ENCODE data around the gene BLVRA.
A peak's percentile ranks its signal among the peaks of the same experiment; 100 is the strongest.
"Not testable (repeated sequence)": the region's sequence is repeated elsewhere in the genome, so short reads cannot be mapped to it uniquely, and the experiment has no call there.

Gene BLVRA, protein sequence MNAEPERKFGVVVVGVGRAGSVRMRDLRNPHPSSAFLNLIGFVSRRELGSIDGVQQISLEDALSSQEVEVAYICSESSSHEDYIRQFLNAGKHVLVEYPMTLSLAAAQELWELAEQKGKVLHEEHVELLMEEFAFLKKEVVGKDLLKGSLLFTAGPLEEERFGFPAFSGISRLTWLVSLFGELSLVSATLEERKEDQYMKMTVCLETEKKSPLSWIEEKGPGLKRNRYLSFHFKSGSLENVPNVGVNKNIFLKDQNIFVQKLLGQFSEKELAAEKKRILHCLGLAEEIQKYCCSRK

DNA sequence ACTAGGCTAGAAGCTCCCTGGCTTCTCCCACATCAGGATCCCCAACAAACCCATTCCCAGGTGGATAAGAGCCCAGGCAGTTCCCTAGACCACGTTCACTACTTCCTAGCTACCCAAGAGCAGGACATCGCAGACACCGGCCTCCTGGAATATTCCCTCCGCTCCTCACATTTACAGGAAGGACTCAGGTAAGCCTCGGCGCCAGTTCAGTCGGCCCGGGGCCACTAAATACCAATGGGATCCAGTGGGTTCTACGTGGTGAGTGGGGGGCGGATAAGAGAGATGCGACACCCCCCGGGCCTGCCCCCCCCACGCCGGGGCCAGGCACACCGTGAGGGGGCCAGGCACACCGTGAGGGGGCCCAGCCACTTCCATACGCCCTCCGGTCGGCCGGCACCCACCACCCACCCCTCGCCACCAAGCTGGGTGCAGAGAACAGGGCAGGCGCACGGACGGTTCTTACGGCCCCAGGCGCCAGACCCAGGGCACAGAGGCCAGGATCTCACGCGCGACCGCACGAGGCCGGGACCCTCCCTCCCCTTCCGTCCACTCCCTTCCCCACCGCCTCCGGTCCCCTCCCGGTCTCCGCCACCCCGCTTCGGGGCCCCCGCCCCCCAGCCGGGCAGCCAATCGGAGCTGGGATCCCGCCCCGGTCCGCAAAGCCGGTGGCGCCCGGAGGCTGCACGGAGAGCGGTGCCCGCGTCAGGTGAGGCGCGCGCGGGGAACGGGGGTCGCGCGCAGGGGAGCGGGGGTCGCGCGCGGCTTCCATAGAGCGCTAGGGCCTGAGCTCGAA lies at the start of gene BLVRA:
TSS of gene BLVRA (plus strand) at position 652 of the 793 bp plus-strand sequence. CDS start 12,479 bp downstream, outside the sequence.
- DNase-seq: peak; percentile 54

DNA sequence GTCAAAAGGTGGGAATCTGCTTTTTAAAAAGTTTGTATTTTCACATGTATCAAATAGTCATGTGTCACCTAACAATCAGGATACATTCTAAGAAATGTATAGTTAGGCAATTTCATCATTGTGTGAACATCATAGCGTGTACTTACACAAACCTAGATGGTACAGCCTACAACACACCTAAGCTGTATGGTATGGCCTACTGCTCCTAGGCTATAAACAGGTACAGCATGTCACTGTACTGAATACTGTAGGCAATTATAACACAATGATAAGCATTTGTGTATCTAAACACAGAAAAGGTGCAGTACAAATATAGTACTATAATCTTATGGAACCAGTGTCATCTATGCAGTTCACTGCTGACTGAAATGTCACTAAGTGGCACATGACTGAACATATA lies 47.0 kb upstream of the BLVRA start:
- no peak for DNase-seq

DNA sequence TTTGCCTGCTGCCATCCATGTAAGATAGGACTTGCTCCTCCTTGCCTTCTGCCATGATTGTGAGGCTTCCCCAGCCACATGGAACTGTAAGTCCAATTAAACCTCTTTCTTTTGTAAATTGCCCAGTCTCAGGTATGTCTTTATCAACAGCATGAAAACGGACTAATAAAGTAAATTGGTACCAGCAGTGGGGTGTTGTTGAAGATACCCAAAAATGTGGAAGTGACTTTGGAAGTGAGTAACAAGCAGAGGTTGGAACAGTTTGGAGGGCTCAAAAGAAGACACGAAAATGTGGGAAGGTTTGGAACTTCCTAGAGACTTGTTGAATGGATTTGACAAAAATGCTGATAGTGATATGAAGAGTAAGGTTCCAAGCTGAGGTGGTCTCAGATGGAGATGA lies 42.5 kb upstream of the BLVRA start:
- not testable (repeated sequence) for DNase-seq

DNA sequence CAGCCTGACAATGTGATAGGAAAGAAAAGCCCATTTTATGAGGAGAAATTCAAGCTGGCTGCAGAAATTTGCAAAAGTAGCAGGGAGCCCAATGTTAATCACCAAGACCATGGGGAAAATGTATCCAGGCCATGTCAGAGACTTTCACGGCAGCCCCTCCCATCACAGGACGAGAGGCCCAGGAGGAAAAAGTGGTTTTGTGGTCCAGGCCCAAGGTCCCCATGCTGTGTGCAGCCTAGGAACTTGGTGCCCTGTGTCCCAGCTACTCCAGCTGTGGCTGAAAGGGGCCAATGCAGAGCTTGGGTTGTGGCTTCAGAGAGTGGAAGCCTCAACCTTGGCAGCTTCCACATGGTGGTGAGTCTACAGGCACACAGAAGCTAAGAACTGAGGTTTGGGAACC lies 41.9 kb upstream of the BLVRA start:
- no peak for DNase-seq

DNA sequence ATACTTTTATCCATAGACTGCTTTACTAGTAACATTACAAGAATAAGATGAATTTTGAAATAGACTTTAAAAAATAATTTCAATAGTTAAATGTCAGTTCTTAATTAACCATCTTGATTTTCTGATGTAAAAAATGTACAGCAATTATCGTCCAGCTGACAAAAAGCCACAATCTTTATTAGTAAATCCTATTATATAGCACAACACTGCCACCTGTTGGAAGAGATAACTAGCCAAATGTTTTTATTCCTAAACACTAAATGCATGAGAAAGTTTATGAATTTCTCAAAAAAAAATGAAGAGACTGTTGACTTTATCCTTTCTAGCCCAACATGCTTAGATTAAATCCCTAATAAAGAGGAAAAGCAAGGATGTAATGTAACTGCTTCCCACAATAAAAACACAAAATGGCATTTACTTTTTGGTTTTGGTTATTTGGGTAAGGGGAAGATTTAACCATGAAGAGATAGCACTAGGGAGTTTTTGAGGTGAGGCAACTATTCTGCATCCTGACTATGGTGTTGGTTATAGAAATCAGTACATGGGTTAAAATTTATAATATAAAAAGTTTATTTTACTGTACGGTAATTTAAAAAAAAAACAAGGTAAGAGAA lies 37.2 kb upstream of the BLVRA start:
- DNase-seq: no peak

DNA sequence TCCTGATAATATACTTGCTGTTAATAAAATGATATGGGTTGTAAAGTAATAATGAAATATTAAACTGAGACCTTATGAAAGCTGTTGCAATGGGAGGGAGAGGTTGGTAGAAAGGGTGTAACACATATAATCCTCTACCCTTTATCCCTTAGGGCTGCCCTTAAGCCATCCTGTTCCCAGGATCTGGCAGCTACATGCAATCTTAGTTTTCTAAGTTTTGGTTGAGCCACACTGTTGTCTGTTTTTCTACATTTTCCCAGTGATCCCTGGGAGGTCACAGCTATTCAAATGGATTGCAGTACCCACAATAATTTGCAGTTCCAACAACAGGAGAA lies 35.5 kb upstream of the BLVRA start:
- no peak for DNase-seq

DNA sequence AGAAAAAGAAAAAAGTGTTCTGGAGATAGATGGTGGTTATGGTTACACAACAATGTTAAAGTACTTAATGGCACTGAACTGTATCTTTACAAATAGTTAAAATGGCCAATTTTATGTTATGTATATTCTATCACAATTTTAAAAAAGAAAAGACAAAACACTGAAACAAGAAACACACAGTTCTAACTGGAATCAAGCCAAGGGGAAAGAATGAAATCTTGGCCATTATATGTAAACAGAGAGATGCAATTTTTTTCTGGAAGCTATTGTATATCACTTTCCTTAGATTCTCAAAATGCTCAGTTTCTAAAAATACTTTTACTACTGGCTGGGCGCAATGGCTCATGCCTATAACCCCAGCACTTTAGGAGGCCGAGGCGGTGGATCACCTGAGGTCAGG lies 33.2 kb upstream of the BLVRA start:
- no peak for DNase-seq

DNA sequence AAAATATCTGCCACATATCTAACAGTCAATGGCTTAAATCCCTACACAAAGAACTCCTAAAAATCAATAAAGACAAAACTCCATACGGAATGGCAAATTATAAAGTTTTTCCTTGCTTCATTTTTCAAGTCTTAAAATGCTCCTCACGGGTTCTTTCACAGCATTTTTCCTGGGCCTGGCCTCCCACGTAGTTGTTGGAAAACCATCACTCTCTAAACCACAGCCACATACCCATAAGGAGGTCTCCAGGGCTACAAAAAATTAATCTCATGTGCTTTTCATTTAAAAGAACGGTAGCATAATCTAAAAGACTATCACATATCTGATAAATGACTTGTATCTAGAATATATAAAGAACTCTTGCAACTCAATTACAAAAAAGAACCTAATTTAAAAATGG lies 32.0 kb upstream of the BLVRA start:
- no peak for DNase-seq

DNA sequence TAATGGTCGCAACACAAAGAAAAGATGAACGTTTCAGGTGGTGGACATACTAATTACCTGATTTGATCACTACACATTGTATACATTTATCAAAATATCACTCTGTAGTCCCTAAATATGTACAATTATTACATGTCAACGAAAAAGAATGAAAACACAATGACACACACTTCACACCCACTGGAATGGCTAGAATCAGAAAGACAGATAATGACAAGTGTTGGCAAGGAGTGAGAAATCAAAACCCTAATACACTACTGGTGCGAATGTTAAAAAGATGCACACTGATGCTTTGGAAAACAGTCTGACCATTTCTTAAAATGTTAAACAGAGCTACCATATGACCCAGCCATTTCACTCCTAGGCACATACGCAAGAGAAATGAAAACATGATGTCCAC lies 31.5 kb upstream of the BLVRA start:
- no peak for DNase-seq

DNA sequence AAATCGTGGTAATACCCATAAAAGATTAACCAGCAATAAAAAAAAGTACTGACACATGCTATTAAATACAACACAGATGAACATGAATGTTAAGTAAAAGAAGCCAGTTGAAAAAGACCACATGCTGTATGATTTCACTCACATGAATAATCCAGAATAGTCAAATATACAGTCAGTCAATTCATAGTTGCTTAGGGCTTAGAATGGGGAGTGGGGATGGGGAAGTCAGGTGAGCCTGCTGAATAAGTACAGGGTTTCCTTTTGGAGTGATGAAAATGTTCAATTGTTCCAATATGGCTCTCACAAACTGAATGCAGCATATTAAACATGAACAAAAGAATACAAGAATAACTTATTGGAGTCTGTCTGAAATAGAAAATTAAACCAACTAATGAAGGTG lies 31.0 kb upstream of the BLVRA start:
- no peak for DNase-seq

DNA sequence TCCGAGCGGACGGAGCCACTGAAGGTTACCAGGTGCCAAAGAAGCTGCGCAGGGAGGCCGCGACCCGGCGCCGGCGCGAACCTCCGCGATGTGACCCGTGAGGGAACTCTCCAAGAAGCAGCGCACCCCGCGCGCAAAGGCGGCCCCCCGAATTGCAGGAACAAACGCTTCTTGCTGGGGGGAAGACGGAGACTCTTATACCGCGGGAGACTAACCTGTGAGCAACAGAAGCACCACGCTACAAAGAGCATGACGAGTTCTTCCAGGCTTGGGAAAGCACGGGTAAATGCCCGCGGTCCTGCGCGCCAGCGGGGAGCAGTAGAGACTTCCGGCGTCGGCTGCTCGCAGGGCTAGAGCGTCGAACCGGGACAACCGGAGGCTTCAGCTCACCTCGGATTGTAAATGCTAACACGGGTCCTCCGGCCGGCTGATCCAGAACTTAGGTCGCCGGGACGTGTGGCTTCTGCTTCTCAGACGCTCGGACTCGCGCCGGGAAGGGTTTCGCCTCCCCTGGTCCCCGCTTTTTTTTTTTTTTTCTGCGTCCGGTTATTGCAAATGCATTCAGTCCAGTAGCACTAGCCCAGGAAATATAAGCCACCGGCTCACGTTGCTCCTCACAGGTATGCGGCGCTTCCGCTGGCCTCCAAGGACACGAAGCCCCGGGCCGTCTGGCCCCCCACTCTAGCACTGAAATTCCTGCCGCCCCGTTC lies 29.1 kb upstream of the BLVRA start, which contains the start of gene COA1:
TSS of gene COA1 (minus strand) at position 310 of the 710 bp plus-strand sequence. CDS start 80,909 bp downstream, outside the sequence.
- peak; percentile 85 for DNase-seq

DNA sequence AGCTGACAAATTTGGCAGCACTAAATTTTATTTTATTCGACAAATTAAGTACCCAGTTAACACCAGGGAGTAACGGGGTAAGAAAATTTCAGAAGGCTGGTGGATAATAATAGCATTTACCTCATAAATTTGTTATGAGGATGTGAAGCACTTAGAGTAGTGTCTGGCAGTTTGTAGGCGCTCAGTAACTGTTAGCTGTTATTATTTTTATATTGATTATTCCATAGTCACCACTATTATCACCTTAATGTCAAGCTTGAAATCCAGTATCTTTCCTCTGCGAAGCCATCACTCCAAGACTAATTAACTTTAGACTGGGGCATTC lies 28.6 kb upstream of the BLVRA start:
- no peak for DNase-seq

DNA sequence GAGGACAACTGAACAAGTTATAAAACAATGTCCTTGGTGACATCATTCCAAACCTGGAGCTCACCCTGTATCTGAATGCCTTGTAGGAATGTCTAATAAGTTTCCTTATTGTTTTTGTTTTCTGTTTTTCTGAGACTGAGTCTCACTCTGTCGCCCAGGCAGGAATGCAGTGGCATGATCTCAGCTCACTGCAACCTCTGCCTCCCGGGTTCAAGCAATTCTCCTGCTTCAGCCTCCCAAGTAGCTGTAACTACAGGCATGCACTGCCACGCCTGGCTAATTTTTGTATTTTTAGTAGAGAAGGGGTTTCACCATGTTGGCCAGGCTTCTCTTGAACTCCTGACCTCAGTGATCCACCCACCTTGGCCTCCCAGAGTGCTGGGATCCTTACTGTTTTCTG lies 27.0 kb upstream of the BLVRA start:
- not testable (repeated sequence) for DNase-seq

DNA sequence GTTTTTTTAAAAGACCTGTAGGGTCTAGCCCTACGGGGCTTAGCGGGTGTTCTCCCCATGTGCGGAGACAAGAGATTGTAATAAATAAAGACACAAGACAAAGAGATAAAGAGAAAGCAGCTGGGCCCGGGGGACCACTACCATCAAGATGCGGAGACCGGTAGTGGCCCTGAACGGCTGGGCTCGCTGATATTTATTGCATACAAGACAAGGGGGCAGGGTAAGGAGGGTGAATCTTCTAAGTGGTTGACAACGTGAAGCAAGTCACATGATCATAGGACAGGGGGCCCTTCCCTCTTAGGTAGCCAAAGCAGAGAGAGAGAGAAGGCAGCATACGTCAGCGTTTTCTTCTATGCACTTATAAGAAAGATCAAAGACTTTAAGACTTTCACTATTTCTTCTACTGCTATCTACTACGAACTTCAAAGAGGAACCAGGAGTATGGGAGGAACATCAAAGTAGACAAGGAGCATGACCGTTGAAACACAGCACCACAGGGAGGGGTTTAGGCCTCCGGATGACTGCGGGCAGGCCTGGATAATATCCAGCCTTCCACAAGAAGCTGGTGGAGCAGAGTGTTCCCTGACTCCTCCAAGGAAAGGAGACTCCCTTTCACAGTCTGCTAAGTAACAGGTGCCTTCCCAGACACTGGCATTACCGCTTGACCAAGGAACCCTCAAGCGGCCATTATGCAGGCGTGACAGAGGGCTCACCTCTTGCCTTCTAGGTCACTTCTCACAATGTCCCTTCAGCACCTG lies 23.7 kb upstream of the BLVRA start:
- DNase-seq: not testable (repeated sequence)

DNA sequence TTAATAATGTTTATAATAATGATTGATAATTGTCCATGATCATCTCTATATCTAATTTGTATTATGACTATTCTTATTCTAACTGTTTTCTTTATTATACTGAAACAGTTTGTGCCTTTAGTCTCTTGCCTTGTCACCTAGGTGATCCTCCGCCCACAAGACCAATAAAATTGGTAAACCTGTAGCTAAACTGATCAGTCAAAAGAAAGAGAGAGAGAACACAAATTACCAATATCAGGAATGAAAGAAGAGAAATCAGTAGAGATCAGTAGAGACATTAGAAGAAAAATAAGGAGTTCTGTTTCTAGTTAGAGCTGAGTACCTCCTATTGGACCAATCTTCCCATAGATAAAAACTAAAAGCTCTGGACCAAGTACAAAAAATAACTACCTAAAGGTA lies 23.1 kb upstream of the BLVRA start:
- DNase-seq: no peak

DNA sequence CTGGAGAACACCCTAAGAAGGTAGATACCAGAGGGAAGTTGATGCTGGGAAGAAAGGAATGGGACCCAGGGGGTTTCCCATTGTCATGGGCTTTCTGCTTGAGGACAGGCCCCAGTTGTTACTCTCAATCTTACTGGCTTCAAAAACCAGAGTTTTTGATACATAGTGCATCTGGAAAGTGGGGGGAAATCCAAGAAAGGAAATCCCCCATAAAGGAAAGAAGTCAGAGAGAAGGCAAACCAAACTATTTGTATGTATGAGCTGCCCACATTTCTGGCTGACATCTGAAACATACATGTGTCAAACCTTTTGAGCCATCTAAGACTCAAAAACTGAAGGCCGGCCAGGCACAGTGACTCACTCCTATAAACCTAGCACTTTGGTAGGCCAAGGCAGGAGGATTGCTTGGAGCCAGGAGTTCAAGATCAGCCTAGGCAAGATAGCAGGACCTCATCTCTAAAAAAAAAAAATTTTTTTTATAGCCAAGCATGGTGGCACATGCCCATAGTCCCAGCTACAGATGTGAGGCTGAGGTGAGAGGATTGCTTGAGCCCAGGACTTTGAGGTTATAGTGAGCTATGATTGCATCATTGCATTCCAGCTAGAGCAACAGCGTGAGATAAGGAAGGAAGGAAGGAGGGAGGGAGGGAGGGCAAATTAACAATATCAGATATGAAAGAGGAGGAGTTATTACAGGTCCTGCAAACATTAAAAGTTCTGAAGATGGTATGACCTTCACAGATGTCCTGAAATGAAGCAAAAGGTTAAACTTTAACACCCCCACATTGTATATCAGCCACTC lies 22.5 kb upstream of the BLVRA start:
- DNase-seq: no peak

DNA sequence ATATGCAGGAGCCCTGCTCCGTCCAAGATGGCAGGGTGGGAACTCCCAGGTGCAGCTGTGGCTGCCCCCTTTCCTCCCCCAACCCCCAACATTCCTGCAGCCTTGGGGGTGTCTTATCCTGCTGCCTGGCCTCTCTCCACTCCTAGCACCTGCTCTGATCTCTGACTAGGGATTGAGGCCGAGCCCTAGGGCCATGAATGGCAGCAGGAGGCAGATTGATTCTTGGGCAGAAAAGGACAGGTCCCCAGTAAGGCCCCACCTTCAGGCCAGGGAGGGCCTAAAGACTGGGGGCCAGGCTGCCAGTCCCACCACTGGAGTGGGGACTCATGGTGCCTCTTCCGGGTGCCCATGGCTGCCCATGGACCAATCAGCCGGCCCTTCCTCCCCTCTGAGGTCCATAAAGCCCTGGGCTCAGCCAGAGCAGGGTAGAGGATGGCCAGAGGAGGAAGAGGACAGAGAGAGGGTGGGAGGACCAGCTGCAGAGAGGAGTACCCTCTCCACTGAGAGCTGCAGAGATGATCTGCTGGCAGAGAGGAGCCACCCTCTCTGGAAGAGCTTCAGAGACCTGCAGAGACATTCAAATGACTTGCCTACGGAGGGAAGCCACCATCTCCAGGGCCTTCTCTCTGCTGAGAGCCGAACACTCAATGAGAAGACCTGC lies 20.9 kb upstream of the BLVRA start:
- DNase-seq: no peak

DNA sequence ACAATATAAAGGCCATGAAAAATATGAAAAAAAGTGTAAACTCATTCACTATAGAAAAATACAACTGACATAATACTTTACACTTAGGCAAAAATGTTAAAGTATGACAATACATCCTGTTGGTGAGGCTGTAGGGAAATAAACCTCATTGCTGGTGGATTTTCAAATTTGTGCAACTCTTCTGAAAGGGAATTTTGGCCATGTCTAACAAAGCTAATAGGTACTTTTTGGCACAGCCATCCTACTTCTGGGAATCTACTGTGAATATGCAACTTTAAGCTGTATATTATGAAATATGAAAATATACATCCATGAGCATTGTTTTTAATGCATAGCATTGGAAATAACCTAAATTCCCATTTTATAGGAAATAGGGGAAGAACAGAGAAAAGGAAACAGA lies 15.8 kb upstream of the BLVRA start:
- no peak for DNase-seq

DNA sequence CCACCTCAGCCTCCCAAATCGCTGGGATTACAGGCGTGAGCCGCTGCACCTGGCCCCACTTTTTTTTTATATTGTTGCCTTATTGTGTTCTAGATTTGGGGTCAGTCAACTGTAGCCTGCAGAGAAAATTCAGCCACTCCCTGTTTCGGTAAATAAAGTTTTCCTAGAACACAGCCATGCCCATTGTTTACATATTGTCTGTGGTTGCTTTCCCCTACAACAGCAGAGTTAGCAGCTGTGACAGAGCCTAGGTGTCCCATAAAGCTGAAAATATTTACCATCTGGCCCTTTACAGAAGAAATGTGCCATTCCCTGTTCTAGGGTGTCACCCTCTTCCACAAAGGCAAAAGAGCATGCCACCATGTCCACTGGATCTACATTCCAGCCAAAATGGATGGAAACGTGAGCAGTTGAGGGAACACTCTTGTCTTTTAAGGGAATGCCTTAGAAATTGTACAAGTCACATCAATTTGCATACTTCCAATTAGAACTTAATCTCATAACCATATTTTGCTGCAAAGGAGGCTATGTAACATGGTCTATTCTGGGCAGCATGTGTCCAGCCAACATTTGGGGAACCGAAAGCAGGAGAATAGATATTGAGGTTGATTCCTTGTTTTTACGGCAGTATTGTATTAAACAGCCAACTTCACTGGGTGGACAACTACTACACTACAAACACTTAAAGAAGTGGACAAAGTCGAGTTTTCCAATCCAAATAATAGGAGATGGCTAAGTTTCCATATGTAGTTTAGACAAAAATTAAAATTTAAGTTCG lies 11.0 kb upstream of the BLVRA start:
- no peak for DNase-seq

DNA sequence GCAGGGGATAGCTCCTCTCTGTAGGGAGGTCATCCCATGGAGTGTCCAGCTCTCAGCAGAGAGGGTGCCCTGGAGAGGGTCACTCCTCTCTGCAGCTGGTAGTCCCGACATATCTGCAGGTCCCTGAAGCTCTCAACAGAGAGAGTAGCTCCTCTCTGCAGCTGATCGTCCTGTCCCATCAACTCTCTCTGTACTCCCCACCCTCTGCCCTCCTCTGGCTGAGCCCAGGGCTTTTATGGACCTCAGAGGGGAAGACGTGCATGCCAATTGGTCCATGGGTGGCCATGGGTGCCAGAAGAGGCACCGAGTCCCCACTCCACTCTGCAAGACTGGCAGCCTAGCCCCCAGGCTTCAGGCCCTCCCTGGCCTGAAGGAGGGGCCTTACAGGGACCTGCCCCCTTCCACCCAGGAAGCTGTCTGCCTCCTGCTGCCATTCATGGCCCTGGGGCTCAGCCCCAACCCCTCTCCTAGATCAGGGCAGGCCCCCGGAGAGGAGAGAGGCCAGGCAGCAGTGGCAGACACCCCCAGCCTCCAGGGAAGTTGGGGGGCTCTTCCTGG lies 9.0 kb upstream of the BLVRA start:
- no peak for DNase-seq

Measured in GDM1 (cell line).